ENCODE data around the gene IQGAP2. TPM values are rescaled to one million over a fixed set of nuclear protein-coding genes. Genes with fewer than 3 reads are reported as not detected.

IQGAP2 gene
- total RNA-seq, 1 donor from 2014 or later, result 110 TPM

- ATAC-seq (peak; percentile 81), DNase-seq (ENCODE audit: low spot score) (peak; percentile 59)
These were observed 40.1 kb downstream of the IQGAP2 start for GRCh38 chr5:76443066-76443800.

- ATAC-seq, result no peak
- no peak for DNase-seq (ENCODE audit: low spot score)
These were observed 42.0 kb downstream of the IQGAP2 start for GRCh38 chr5:76445063-76445462.

- DNase-seq (ENCODE audit: low spot score) (no peak), ATAC-seq (no peak)
These were observed 42.7 kb downstream of the IQGAP2 start for GRCh38 chr5:76445830-76446229.

GRCh38 chr5:76446776-76447175 is 43.7 kb downstream of the IQGAP2 start:
- DNase-seq (ENCODE audit: low spot score) (no peak), ATAC-seq (no peak)

GRCh38 chr5:76449606-76450005 is 46.5 kb downstream of the IQGAP2 start:
- DNase-seq (ENCODE audit: low spot score), result no peak
- no peak for ATAC-seq

- DNase-seq (ENCODE audit: low spot score) (no peak), ATAC-seq (no peak)
These were observed 47.0 kb downstream of the IQGAP2 start for GRCh38 chr5:76450054-76450453.

- no peak for DNase-seq (ENCODE audit: low spot score)
- ATAC-seq, result no peak
These were observed 48.1 kb downstream of the IQGAP2 start for GRCh38 chr5:76451031-76451701.

GRCh38 chr5:76455531-76456133 is 52.5 kb downstream of the IQGAP2 start:
- ATAC-seq, result no peak
- DNase-seq (ENCODE audit: low spot score), result no peak

- ATAC-seq (peak; percentile 36), DNase-seq (ENCODE audit: low spot score) (no peak)
These were observed 53.2 kb downstream of the IQGAP2 start for GRCh38 chr5:76456258-76456657.

- ATAC-seq (peak; percentile 87), DNase-seq (ENCODE audit: low spot score) (peak; percentile 62)
These were observed 54.8 kb downstream of the IQGAP2 start for GRCh38 chr5:76457674-76458485.

- ATAC-seq, result peak; percentile 27
- DNase-seq (ENCODE audit: low spot score), result no peak
These were observed 55.4 kb downstream of the IQGAP2 start for GRCh38 chr5:76458486-76458830.

- no peak for DNase-seq (ENCODE audit: low spot score)
- no peak for ATAC-seq
These were observed 57.0 kb downstream of the IQGAP2 start for GRCh38 chr5:76460104-76460503.

GRCh38 chr5:76462097-76462667 is 59.1 kb downstream of the IQGAP2 start:
- ATAC-seq, result no peak
- no peak for DNase-seq (ENCODE audit: low spot score)

- DNase-seq (ENCODE audit: low spot score) (no peak), ATAC-seq (no peak)
These were observed 64.1 kb downstream of the IQGAP2 start for GRCh38 chr5:76467216-76467615.

- no peak for ATAC-seq
These were observed 65.7 kb downstream of the IQGAP2 start for GRCh38 chr5:76468635-76469425.

GRCh38 chr5:76469656-76470290 is 66.7 kb downstream of the IQGAP2 start:
- DNase-seq (ENCODE audit: low spot score), result no peak
- ATAC-seq, result no peak

More at GRCh38 chr5:76468635-76469425, 65.7 kb downstream of the IQGAP2 start:
- no peak for DNase-seq (ENCODE audit: low spot score)

- ATAC-seq (peak; percentile 46), DNase-seq (ENCODE audit: low spot score) (no peak)
These were observed 67.9 kb downstream of the IQGAP2 start for GRCh38 chr5:76470976-76471375.

- no peak for ATAC-seq
- no peak for DNase-seq (ENCODE audit: low spot score)
These were observed 68.3 kb downstream of the IQGAP2 start for GRCh38 chr5:76471406-76471805.

GRCh38 chr5:76471987-76472334 is 68.9 kb downstream of the IQGAP2 start:
- peak; percentile 48 for ATAC-seq
- DNase-seq (ENCODE audit: low spot score), result no peak

Measured in left lobe of liver (tissue), 2 donors.